Left renal cortex interstitium (tissue), 4 donors: ENCODE results near the gene KLRC3. TPM values are rescaled to one million over a fixed set of nuclear protein-coding genes. Genes with fewer than 3 reads are reported as not detected.
A peak's percentile ranks its signal among the peaks of the same experiment; 100 is the strongest.
"Not testable (repeated sequence)": the region's sequence is repeated elsewhere in the genome, so short reads cannot be mapped to it uniquely, and the experiment has no call there.

Experiments
- DNase-seq, 4 donors: peaks; one replicate each; pipeline ENCODE4 v3.0.0-alpha.2; 2013; ENCODE audit warnings: low read depth in 4 of 4, low spot score in 2 of 4, missing footprints in 1 of 4
- polyA plus RNA-seq, 4 donors: library from polyadenylated mRNA; unstranded; fragments of 120-200 nt; gene quantifications; one replicate each; pipeline ENCODE4 v1.2.1, GENCODE V29; 2013; ENCODE audit not compliant: insufficient read length in 4 of 4

Gene KLRC3
- polyA plus RNA-seq, 4 donors: not detected

- DNase-seq: not testable (repeated sequence)
Measured at GRCh38 chr12:10371893-10372535, 48.4 kb downstream of the KLRC3 start.

DNA sequence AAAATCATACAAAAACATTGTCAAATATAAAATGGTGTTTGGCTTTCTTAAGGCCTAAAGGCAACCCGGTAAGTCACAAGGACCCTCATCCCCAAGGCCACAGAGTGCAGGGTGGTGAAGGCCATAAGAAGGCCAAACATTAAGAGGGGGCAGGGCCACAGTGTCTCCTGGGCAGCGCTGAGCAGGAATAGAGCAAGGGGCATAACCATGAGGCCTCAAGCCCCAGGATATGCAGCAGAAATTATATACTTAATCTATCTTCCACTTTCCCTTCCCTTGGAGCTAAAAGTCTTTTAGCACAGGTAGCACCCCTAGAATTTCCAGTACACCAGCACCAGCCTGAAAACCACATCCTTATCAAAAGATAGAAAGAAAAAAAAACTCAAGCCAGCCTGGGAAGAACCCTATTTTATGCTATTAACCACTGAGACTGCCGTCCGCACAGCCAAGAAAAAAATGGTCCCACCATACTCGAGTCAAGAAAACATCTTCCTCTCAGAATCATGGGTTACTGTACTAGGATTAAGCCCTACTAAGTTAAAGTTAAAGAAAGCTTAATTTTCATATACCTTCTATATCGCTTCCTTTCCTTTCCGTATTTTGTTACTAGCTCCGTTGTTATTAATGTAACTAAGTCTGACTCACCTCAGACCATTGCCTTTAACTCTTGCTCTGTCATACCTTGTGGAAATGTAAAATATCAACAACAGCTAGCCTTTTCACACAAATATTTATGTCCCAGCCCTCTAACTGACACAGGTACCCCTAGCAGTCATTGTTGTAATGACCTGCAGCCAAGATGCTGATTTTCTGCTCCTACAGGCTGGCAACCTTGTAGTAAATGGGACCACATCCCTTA lies 50.6 kb downstream of the KLRC3 start:
- DNase-seq: no peak

DNA sequence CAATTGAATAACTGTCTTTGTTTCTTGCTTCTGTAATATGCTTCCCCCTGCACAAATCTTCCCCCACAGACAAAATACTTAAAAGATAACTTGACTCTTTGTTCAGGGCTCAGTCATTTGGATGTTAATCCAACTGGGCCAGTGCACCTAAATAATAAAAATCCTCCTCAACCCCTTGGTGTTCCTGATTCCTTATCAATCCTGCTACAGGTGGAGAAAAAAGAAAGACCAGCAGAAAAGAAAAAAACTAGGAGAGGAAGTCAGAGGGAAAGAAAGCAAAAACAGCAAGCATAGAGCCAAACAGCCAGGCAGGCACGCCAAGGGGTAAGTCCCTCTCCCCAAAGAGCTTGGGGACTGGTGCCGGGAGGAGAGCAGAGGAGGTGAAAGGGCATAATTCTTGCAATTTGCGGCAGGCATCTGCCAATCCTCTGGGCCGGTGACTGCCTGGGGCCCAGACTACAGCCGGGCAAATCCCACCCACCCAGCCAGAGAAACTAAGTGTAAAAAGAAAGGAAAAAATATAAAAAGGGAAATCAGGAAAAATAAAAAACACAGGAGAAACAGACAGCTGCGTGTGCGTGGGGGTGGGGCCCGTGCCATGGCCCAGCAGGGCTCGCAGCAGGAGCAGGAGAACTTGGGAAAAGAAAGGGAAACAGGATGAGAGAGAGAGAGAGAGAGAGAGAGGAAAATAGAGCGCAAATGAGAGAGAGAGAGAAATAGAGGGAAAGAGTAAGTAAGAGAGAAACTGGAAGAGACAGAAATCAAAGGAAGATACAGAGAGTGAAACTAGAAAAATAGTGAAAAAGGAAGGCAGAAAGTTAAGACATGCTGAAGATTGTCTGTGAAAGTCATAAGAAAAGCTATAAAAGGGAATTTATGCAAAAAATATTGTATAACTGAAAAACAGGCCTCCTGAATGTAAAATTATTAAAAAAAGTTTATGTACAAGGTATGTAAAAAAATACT lies 51.9 kb downstream of the KLRC3 start:
- no peak for DNase-seq

- DNase-seq: not testable (repeated sequence)
Measured at GRCh38 chr12:10367714-10368113, 52.7 kb downstream of the KLRC3 start.

DNA sequence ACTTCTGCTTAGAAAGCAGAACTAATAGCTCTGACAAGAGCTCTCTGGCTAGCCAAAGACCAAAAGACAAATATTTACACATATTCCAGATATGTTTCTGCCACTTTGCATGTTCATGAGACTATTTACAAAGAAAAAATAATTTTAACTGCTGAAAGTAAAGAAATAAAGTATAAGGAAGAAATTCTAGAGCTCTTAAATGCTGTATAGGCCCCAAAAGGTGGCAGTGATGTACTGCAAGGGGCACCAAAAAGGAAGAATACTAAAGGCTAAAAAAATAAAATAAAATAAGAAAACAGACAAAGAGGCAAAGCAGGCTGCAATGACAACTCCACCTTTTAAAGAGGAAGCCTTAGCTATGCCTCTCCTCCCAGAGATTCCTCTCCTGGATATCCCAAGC lies 53.5 kb downstream of the KLRC3 start:
- DNase-seq: no peak

DNA sequence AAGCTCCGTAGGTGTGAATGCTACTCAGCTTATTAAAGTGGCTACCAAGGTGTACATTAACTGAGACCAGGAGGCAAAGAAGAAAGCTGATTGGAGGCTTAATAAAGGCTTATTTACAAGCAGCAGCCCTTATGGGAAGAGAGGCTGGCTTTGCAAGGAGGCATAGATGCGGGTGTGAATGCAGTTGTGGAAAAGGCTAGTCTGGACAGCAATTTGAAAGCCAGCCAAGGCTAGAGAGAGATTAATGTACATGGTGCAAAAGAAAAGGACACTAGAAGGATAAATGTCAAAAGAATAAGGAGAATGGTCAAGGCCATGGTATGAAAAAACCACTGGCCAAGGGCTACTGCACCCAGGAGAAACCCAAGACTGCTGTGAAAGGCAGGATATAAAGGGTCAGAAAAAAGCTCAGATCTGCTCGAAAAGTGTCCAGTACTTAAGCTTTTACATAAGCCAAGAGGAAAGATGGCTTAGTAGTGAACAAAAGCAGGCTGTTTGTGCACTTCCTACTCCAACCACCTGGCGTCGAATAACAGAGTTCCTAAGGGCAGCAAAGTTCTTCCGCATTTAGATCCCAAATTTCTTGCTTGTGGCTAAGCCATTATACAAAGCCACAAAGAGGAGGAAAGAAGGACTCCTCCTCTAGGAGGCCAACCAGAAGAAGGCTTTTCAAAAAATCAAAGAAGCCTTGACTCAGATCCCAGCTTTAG lies 54.5 kb downstream of the KLRC3 start:
- DNase-seq: peak in 1 of 4 donors; percentile 56

DNA sequence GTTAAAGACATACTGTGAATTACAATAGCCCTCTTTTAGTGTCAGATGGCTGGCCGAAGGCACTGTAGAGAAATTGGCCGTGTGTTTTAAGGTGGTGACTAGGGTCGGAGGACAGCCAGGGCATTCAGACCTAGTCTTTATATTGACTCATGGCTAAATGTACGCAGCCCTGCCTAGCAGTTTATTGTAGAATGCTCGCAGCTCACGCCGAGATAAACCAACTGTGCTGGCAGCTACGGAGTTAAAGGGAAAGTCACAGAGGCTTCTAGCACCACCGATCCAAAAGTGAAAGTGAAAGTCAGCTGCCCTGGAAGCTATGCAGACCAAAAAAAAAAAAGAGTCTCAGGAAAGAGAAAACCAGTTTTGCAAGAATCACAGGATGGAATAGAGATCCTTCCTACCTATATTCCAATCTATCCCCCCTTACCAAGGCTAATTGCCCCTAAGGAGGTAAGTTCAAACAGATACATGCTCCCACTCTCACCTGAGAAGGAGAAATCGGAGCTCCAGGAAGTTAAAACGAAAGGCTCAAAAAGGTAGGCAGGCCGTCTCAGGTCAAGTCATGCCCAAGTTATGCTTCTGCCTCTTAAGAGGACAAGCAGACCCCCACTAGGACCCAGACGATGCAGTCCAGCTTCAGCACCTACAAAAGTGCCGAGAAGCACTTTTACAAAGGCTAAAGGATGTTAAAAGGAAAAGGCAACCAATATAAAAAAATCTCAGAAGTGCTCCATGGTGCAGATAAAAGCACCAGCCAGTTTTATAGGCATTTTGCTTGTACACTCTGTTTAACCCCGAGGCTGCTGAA lies 55.4 kb downstream of the KLRC3 start:
- DNase-seq: peak; percentile 79 to 93 (median 86)

GRCh38 chr12:10363914-10364814 lies 56.2 kb downstream of the KLRC3 start:
- peak in 3 of 4 donors; percentile 51 to 82 (median 67) for DNase-seq

- peak in 1 of 4 donors; percentile 55 for DNase-seq
Measured at GRCh38 chr12:10363658-10363913, 56.8 kb downstream of the KLRC3 start.

GRCh38 chr12:10362828-10363657 lies 57.4 kb downstream of the KLRC3 start:
- DNase-seq: peak in 1 of 4 donors; percentile 56

DNA sequence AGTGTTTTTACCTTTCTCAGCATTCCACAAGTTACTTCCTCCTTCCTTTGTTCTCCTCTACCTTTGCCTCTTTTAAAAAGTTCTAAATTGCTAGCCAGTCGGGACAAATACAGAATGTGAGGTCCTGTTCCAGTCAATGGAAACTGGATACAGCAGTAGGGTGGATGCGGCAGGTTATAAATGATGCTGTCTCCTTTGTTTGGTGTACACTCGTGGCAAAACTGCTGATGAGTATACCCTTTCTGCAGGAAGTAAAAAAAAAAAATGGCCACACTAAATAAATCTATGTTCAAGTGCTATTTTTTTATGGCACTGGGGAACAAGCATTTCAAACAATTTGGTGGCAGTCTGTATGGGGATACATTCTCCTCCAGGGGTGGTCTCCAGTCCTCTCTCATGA lies 58.1 kb downstream of the KLRC3 start:
- DNase-seq: no peak

Other genes starting within 250 kb of the KLRC3 start
- 1 to 10 TPM in 3 of 4 donors, under 1 TPM in 1; 0.46 to 2.7 (median 1.1) TPM for gene OLR1, start 248.5 kb downstream of the KLRC3 start, polyA plus RNA-seq
- 100 to 1,000 TPM; 134 to 169 (median 165) TPM for gene TMEM52B, start 241.6 kb downstream of the KLRC3 start, polyA plus RNA-seq
- 10 to 100 TPM; 54.4 to 88.9 (median 75.0) TPM for gene GABARAPL1, start 207.7 kb downstream of the KLRC3 start, polyA plus RNA-seq
- under 1 TPM; 0.21 to 0.55 (median 0.50) TPM for gene KLRD1, start 112.7 kb downstream of the KLRC3 start, polyA plus RNA-seq
- 1 to 10 TPM in 2 of 4 donors, under 1 TPM in 2; 0.24 to 1.1 (median 0.69) TPM for gene KLRK1, start 30.6 kb downstream of the KLRC3 start, polyA plus RNA-seq
- under 1 TPM in 2 of 4 donors, not detected in 2; 0.16 to 0.30 TPM for gene KLRC4, start 10.8 kb downstream of the KLRC3 start, polyA plus RNA-seq
- under 1 TPM in 3 of 4 donors, not detected in 1; 0.17 to 0.35 (median 0.22) TPM for gene KLRC2, start 15.4 kb upstream of the KLRC3 start, polyA plus RNA-seq
- gene KLRC1, start 32.8 kb upstream of the KLRC3 start, polyA plus RNA-seq: under 1 TPM; 0.35 to 0.67 (median 0.59) TPM
- 10 to 100 TPM in 2 of 4 donors, 1 to 10 TPM in 1, under 1 TPM in 1; 0.73 to 11.1 (median 6.2) TPM for gene EIF2S3B, start 85.3 kb upstream of the KLRC3 start, polyA plus RNA-seq
- gene MAGOHB, start 193.0 kb upstream of the KLRC3 start, polyA plus RNA-seq: 10 to 100 TPM; 36.2 to 49.5 (median 40.2) TPM